ENCODE measurements around the gene SNX11.
"Not testable (repeated sequence)": the region's sequence is repeated elsewhere in the genome, so short reads cannot be mapped to it uniquely, and the experiment has no call there.

SNX11 gene, protein sequence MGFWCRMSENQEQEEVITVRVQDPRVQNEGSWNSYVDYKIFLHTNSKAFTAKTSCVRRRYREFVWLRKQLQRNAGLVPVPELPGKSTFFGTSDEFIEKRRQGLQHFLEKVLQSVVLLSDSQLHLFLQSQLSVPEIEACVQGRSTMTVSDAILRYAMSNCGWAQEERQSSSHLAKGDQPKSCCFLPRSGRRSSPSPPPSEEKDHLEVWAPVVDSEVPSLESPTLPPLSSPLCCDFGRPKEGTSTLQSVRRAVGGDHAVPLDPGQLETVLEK

DNA sequence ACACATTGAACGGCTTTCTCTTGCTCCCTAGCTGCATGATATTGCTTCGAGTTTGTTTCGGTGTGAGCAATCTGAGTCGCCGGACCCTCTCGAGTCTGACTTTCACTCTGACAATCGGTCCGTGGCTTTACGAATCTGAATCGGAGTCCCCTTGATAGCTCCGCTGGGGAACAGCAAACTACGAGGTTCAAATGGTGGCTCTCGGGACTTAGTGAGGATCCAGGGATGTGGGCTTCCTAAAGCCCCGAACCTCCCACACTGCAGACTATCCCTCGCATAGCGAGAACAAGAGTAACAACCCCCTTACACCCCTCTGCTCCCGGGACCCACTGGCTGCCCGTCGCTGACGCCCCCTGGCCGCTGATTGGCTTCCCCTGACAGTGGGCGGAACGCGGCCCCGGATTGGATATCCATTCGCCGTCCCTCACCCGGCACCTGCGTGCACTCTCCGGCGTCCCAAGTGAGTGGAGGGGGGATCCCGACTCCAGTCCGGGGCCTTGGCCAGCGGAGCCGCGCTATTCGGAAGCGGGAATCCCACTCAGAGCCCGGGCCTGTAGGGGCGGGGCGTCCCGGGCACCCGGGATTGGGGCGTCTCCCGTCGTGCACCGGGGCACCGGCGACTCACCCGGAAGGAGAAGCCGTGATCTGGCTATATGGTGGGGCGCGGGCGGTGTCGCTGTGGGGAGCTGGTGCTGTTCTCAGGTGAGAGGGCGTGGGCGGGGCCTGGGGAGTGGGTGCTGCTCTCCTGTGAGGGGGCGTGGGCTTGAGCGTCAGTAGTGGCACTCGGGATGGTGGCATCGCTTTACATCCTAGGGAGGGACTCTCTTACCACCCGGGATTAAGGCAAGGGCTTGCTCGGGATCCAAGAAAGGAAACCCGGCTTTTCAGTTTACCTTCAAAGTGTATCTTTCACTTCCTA, at the start of gene SNX11:
Gene SNX11 (plus strand): TSS at position 630 of the 919 bp plus-strand sequence. CDS start 4,278 bp downstream, outside the sequence.
- peak; percentile 86 to 92 for DNase-seq (ENCODE audit: low read depth in 2 of 2)

DNA sequence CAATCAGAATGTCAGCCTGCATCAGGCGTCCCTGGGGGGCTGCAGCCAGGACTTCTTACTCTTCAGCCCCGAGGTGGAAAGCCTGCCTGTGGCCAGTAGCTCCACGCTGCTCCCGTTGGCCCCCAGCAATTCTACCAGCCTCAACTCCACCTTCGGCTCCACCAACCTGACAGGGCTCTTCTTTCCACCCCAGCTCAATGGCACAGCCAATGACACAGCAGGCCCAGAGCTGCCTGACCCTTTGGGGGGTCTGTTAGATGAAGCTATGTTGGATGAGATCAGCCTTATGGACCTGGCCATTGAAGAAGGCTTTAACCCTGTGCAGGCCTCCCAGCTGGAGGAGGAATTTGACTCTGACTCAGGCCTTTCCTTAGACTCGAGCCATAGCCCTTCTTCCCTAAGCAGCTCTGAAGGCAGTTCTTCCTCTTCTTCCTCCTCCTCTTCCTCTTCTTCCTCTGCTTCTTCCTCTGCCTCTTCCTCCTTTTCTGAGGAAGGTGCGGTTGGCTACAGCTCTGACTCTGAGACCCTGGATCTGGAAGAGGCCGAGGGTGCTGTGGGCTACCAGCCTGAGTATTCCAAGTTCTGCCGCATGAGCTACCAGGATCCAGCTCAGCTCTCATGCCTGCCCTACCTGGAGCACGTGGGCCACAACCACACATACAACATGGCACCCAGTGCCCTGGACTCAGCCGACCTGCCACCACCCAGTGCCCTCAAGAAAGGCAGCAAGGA, 49.0 kb upstream of the SNX11 start:
- DNase-seq (ENCODE audit: low read depth in 2 of 2), result no peak

DNA sequence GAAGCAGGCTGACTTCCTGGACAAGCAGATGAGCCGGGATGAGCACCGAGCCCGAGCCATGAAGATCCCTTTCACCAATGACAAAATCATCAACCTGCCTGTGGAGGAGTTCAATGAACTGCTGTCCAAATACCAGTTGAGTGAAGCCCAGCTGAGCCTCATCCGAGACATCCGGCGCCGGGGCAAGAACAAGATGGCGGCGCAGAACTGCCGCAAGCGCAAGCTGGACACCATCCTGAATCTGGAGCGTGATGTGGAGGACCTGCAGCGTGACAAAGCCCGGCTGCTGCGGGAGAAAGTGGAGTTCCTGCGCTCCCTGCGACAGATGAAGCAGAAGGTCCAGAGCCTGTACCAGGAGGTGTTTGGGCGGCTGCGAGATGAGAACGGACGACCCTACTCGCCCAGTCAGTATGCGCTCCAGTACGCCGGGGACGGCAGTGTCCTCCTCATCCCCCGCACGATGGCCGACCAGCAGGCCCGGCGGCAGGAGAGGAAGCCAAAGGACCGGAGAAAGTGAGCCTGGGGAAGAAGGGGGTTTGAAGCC, 48.4 kb upstream of the SNX11 start:
- no peak for DNase-seq (ENCODE audit: low read depth in 2 of 2)

DNA sequence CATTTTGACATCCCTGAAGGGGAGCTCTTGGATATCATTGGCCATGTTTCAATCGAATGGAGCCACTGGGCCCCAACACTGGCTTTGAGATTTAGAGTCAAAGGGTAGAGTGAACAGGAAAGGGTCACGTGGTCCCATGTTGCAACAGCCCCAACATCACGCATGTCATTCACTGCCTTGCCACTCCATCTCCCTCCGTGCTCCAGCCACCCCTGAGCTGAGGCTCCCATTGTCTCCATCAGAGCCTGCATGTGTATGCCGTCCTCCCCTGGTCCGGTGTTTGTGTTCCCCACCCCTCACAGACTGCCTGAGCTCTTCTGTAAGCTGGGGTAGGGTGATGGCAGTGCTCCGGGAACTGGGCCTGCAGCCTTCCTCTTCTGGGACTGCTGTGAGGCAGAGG, 47.3 kb upstream of the SNX11 start:
- DNase-seq (ENCODE audit: low read depth in 2 of 2), result no peak

DNA sequence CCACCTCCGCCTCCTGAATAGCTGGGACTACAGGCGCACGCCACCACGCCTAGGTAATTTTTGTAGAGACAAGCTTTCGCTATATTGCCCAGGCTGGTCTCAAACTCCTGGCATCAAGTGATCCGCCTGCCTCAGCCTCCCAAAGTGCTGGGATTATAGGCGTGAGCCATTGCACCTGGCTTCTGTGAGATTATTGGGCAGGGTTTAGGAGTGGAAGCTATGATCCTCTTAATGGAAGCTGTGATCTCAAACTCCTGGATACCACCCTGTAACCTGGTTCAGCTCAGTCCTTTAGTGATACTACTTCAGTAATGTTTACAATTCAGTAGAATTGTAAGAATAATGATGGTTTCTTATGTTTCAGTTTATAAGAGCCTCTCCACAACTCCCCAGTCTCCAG, 45.3 kb upstream of the SNX11 start:
- no peak for DNase-seq (ENCODE audit: low read depth in 2 of 2)

DNA sequence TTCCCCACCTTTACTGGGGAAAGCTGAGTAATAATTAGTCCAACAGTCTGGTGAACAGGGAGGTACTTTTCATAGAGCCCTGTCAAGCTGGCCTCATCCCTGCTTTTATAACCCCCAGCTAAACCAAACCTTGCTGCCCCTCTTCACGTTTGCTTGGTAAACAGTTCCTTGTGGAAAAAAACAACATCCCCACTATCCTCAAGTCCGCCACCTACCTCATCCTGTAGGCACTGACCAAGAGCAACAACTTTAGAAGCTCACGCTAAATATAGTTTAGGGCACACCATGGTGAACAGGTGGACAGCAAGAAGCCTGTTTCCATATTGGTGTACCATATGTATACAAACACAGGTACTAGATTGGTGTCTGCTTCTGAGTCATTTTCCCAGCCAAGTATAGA, 42.9 kb upstream of the SNX11 start:
- no peak for DNase-seq (ENCODE audit: low read depth in 2 of 2)

DNA sequence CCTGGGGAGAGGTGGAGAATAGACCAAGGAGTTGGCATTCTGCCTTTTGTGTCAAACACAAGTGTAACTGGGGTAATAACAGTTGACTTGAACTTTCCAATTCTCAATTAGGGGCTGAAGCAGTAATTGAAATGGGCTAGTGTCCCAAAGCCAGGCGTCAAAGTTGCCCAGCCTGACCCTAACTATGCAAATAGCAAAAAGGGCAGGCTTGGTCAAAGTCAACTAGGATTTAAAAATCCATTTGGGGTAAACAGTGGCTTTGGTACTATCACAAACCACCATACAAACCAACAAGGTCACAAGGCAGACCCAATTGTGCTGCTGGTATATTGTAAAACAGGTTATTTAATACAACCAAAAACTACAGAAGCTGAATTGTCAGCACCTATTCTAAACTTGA, 41.4 kb upstream of the SNX11 start:
- no peak for DNase-seq (ENCODE audit: low read depth in 2 of 2)

DNA sequence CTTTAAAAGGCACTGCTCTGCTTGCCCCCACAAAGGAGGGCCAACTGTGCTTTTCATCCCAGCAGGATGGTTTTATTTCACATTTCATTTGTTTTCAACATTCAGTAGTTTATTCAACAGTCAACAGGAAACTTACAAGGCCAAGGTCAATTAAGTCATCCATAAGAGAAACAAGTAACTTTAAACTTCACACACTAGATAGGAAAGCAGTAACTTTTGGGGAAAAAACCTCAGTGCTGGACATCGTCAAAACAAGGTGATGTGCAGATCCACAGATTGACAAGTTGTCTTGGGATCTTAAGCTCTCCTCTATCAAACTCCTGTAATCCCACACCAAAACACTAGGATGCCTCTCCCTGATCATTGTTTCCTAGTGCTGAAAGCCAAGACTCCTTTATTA, 40.9 kb upstream of the SNX11 start:
- no peak for DNase-seq (ENCODE audit: low read depth in 2 of 2)

DNA sequence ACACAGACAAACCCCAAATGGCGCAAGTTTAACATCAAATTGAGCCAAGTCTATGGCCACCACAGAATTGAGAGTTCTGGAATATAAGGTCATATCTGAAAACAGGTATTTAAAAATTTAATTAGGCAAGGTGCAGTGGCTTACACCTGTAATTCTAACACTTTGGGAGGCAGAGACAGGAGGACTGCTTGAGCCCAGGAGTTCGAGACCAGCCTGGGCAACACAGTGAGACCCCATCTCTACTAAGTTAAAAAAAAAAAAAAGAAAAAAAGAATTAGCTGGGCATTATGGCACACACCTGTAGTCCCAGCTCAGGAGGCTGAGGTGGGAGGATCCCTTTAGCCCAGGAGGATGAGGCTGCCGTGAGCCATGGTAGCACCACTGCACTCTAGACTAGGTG, 40.3 kb upstream of the SNX11 start:
- no peak for DNase-seq (ENCODE audit: low read depth in 2 of 2)

DNA sequence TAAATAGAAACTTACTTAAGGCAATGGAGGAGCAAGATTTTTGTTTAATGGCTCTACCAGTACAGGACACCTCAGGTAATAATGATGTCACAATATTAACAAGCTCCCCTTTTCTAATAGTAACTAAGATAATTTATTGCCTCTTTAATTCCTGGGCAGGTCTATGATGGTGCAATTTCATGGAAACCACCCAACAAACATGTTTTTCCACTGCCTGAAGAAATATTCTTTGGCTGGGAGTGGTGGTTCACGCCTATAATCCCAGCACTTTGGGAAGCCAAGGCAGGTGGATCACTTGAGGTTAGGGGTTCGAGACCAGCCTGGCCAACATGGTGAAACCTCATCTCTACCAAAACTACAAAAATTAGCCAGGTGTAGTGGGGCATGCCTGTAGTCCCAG, 39.8 kb upstream of the SNX11 start:
- not testable (repeated sequence) for DNase-seq (ENCODE audit: low read depth in 2 of 2)

DNA sequence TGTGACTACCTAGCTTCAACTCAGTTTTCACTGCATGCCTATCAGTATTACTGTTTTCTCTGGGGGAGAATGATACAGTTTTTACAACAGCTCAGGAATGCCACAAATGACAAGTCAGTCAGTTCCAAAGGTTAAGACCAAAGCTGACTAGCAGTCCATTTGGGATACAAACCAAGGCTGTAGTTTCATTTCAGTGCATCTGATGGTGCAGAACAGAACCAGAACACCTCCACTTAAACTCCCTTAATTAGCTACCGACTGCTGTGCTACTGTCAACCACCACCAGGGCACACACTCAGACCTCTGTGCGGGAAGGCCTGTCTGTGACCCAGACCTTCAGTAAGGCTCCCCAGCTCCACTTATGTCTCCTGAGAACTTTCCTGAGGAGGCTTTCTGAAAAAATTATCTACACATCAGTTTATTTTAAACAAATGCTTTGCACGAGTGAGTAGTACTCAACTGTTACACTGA, 39.0 kb upstream of the SNX11 start:
- no peak for DNase-seq (ENCODE audit: low read depth in 2 of 2)

DNA sequence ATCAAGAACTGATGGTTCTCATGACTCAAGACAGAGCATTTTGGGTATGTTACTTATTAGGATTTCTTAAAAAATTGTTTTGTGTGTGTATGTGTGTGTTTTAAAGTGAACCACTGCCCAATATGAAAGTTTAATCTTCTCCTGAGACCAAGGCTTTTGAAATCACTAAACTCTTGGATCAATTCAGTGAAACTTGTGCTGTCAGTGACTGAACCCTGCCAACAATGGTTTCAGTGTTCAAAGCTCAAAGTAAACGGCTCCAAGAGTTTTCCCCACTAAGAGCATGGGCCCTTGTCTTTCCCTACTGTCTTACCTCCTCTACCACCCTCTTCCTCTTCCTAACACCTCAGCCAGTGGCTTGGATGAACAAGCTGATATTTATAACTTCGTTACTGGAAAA, 37.4 kb upstream of the SNX11 start:
- no peak for DNase-seq (ENCODE audit: low read depth in 2 of 2)

DNA sequence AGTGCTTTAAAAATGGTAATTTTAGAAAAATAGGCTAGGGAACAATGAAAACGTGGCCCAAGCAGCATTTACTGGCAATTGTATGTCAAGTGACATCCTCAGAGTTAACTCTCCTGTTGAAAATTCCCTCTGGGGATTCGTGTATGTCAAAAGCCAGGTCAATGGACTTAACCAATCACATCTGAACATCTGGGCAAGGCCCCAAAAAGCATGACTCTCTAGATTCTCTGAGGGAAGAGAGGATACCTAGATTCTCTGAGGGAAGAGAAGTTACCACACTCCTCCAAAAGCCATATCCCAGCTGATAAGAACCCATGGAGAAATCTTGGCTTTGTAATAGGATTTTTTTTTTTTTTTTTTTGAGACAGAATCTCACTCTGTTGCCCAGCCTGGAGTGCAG, 35.9 kb upstream of the SNX11 start:
- no peak for DNase-seq (ENCODE audit: low read depth in 2 of 2)

DNA sequence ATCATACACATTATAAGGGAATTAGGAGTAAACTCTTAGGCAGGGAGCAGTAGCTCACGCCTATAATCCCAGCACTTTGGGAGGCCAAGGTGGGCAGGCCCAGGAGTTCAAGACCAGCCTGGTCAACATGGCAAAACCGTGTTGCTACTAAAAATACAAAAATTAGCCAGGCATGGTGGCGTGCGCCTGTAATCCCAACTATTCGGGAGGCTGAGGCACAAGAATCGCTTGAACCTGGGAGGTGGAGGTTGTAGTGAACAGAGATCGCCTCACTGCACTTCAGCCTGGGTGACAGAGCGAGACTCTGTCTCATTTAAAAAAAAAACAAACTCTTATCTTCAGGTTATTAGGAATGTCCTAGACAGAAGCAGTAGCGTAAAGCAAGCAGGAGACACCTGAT, 34.8 kb upstream of the SNX11 start:
- DNase-seq (ENCODE audit: low read depth in 2 of 2), result not testable (repeated sequence)

DNA sequence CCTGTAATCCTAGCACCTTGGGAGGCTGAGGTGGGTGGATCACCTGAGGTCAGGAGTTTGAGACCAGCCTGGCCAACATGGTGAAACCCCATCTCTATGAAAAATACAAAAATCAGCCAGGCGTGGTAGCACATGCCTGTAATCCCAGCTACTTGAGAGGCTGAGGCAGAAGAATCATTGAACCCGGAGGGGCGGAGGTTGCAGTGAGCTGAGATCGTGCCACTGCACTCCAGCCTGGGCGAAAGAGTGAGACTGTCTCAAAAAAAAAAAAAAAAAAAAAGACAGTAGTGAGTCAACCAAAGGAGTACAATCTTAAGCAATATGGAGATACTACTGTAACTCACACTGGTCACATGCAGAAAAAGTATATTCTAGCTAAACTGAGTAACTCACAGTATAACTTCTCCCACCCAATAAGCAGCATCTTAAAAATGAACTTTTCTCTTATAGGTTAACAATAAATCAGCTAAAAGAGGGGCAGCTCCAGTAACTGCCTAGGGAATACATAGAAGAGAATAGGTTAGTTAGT, 33.9 kb upstream of the SNX11 start:
- DNase-seq (ENCODE audit: low read depth in 2 of 2), result not testable (repeated sequence)

DNA sequence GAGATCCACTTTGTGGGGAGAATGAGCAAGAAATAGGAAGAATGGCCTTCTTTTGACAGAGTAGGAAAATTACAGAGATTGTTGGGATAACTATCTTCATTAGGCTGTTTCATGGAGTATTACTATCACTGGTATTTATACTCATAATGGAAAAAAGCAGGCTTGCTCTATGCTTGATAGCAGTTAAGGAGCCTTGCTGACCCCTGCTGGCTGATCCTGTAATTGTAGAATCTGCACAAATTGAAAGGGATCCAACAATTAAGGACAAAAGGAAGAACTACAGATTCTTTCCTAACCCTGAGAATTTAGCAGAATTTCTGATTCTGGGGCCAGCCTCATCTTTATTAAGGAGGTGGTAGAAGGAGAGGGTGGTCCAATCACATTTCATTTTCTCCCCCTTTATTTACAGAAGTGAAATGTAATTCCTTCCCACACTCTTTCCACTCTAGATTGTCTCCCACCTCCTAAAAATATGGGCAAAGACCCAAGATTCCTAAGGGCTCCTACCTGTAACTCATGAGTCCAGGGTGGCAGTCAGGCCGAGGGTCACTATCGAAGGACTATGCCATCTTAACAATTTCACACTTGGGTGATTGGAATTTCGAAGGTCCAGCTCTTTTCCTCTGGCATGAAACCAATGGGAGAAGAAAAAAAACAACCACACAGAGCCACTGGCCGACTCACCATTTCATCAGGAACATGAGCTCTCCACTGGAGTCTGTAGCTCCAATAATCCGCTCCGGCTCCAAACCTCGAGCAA, 33.1 kb upstream of the SNX11 start:
- peak; percentile 60 to 61 for DNase-seq (ENCODE audit: low read depth in 2 of 2)

DNA sequence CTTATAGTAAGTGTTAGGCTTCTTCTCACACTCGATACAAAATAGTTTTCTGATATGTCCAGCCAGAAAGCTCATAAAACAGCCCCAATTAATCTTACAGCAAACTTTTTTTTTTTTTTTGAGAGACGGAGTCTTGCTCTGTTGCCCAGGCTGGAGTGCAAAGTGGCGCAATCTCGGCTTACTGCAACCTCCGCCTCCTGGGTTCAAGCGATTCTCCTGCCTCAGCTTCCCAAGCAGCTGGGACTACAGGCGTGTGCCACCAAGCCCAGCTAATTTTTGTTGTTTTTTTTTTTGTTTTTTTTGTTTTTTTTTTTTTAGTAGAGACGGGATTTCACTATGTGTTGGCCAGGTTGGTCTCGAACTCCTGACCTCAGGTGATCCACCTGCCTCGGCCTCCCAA, 30.4 kb upstream of the SNX11 start:
- not testable (repeated sequence) for DNase-seq (ENCODE audit: low read depth in 2 of 2)

DNA sequence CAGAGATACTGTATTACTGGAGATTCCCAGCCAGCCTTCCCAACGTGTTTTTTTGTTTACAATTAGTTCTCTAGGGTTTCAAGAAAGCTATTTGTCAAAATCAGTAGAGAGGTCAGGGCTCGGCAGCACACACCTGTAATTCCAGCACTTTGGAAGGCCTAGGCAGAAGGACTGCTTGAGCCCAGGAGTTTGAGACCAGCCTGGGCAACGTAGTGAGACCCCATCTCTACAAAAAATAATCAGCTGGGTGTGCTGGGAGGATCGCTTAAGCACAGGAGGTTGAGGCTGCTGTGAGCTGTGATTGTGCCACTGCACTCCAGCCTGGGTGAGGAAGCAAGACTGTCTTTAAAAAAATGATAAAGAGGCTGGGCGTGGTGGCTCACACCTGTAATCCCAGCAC, 25.7 kb upstream of the SNX11 start:
- DNase-seq (ENCODE audit: low read depth in 2 of 2), result no peak

DNA sequence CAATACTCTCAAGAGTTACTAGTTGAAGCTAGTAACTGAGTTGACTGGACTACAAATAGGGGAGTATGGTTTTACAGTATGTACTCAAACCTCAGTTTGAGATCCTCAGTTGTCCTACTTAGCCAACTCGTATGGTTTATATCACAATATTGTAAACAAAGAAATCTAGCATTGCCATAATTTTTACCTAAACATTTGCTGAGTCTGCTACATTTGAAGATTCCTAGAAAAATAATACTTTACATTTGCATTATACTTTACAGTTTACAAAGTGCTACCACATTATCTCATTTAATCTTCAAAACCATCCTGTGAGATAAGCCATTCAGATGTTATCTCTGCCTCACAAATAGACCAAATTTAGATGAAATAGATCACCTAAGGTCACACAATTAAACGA, 22.6 kb upstream of the SNX11 start:
- no peak for DNase-seq (ENCODE audit: low read depth in 2 of 2)

DNA sequence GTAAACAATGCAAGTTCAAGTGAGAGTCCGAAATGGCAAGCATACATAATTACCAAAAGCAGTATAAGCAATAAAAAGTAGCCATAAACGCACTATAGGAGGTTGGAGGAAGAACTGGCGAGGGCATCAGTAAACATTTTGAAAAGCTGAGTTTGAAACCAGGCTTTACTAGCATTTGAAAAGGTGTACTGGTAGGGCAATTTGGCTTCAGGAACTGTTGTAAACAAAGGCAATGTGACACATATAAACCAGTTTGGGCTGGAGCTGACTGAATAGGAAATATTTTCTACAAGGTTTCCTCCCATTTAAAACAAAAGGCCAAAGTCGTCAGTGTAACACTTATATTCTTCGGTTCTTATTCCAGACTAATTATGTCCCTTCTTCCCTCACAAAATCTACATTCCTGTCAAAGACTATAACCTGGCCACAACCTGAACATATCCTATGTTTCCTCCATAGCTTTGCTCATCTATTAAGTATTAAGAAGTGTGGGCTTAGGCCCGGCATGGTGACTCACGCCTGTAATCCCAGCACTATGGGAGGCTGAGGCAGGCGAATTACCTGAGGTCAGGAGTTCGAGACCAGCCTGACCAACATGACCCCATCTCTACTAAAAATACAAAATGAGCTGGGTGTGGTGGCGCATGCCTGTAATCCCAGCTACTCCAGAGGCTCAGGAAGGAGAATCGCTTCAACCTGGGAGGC, 14.1 kb upstream of the SNX11 start:
- no peak for DNase-seq (ENCODE audit: low read depth in 2 of 2)

Measured in activated CD8-positive, alpha-beta memory T cell treated with anti-CD3 and anti-CD28 coated beads for 4 hours (primary cell).